H1 (cell line): ENCODE measurements around the gene DVL2. TPM values are rescaled to one million over a fixed set of nuclear protein-coding genes. Genes with fewer than 3 reads are reported as not detected.

Experiments
- CHD7 ChIP-seq: fragments of 300-600 bp; sonication (generic); IDR thresholded peaks from 2 replicates; pipeline ENCODE4 v1.7.1; 2012; ENCODE audit warnings: low read length, moderate library complexity, mild to moderate bottlenecking, inconsistent platforms; ENCODE audit not compliant: insufficient replicate concordance
- CREB1 ChIP-seq: IDR thresholded peaks from 2 replicates; pipeline ENCODE4 v1.6.1; 2012; ENCODE audit warnings: inconsistent platforms
- E2F6 ChIP-seq: IDR thresholded peaks from 2 replicates; pipeline ENCODE4 v1.6.1; 2012; ENCODE audit warnings: inconsistent platforms
- KDM4A ChIP-seq: IDR thresholded peaks from one replicate; pipeline ENCODE4 v1.7.1; 2012; ENCODE audit warnings: low read depth, mild to moderate bottlenecking, moderate library complexity, low read length, inconsistent platforms; ENCODE audit not compliant: severe bottlenecking
- NRF1 ChIP-seq: IDR thresholded peaks from 2 replicates; pipeline ENCODE4 v1.6.1; 2011; ENCODE audit warnings: mild to moderate bottlenecking, low read depth, low read length, improper control_type of control experiment
- POU5F1 ChIP-seq: IDR thresholded peaks from 2 replicates; pipeline ENCODE4 v1.6.1; 2011; ENCODE audit warnings: low read depth, mild to moderate bottlenecking, low read length, moderate library complexity
- SP1 ChIP-seq: IDR thresholded peaks from 2 replicates; pipeline ENCODE4 v1.6.1; 2011; ENCODE audit warnings: low read depth, low read length
- USF2 ChIP-seq: IDR thresholded peaks from 2 replicates; pipeline ENCODE4 v1.6.1; 2011; ENCODE audit warnings: low read length, improper control_type of control experiment
- polyA plus RNA-seq, 7 experiments: library from polyadenylated mRNA; depleted of rRNA in 3 of 7; stranded (reverse) in 5 of 7; unstranded in 2 of 7; fragments of >200 nt in 5 of 7; fragments of 200-250 nt in 2 of 7; gene quantifications; 1 replicate in 5 of 7; 2 replicates in 1 of 7; 4 replicates in 1 of 7; pipeline versions ENCODE4 v1.2.1 to v1.2.3, GENCODE V29; 2011 to 2013; ENCODE audit warnings: missing spikeins in 2 of 7, mixed read lengths in 2 of 7
- total RNA-seq: library from RNA; stranded (reverse); fragmentation: NEBNext Ultra II Directional; extraction: Animal tissue kit (Norgen Biotek cat#: 25700); gene quantifications from 2 replicates; pipeline ENCODE4 v1.2.1, GENCODE V29; 2021

The DVL2 gene
- total and polyA plus RNA-seq, 2 of the 8 experiments (the other 6 are each of a cell fraction or from before 2014, with no cell fraction given), result 19.0 to 59.6 TPM

GRCh38 chr17:7262192-7262934, 28.0 kb upstream of the DVL2 start, which contains the start of gene CLDN7 (continued):
- peak; percentile 34 for TF ChIP-seq CHD7
- TF ChIP-seq SP1, result peak; percentile 88
- TF ChIP-seq E2F6, result no peak
- TF ChIP-seq KDM4A, result peak; percentile 10
- TF ChIP-seq CREB1, result peak; percentile 89
- TF ChIP-seq POU5F1, result no peak
- TF ChIP-seq USF2, result no peak
- TF ChIP-seq NRF1, result peak; percentile 30; the same call in 1 of the 2 replicates
